Brain microvascular endothelial cell (primary cell): ENCODE measurements around the gene DOCK4.

Source experiments
- DNase-seq: peaks from one replicate; pipeline ENCODE4 v3.0.0-alpha.2; 2020
- H3K27ac ChIP-seq: fragments of 250-450 bp; sonication (Bioruptor Pico); 2 replicates; pipeline ENCODE4 v1.5.1; 2020; ENCODE audit warnings: mild to moderate bottlenecking, moderate library complexity
- H3K27me3 ChIP-seq: fragments of 250-450 bp; sonication (Bioruptor Pico); replicated peaks from 2 replicates; pipeline ENCODE4 v1.5.1; 2020; ENCODE audit warnings: mild to moderate bottlenecking
- H3K36me3 ChIP-seq: fragments of 250-450 bp; sonication (Bioruptor Pico); replicated peaks from 2 replicates; pipeline ENCODE4 v1.5.1; 2020; ENCODE audit warnings: mild to moderate bottlenecking
- H3K4me3 ChIP-seq: 2 replicates; pipeline ENCODE4 v1.5.1; 2011; ENCODE audit warnings: low read depth, mild to moderate bottlenecking, control low read depth, low read length, moderate library complexity
- in situ Hi-C: cut with HindIII; loops from 2 replicates; pipeline ENCODE4 v1.10.0; 2017; ENCODE audit warnings: low sequenced_read_pairs, low pct_ligation_motif_present
- TF ChIP-seq, protein P1 (sequence below): IDR thresholded peaks from 2 replicates; pipeline ENCODE4 v1.5.1; 2011; ENCODE audit warnings: low read depth, mild to moderate bottlenecking, moderate library complexity, low read length, control low read depth, inconsistent platforms; ENCODE audit errors: missing control alignments

The DOCK4 gene

DNA sequence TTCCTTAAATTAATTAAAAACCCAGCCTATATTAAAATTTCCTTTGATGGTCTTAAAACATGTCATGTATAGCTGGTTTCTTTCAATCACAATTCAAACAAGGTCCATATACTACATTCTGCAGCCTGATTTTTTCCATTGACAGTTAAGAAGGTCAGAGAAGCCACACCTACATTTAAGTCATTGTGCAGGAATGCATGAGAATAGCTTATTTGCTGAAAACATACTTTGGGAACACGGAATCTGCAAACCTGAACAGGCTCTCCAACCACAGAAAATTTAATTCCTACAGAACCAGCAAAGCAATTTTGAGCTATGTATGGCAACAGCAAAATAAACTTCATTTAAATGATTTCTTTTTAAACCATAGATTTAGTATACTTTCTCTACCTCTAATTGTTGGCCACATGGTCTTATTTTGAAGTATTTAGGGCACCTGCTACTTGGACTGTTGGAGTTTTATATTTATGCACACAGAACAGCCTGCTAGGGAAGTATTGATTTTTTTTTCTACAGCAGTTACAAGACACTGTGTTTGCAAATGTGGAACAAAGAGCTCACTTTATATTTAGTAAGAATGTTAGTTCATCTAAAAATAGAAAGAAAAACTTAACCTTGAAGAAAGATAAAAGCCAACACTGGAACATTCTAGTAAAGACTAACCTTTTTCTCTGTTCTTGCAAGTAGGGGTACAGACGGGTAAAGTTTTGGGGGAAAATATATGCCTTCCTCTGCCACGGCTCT is 403.0 kb downstream of the DOCK4 start:
- H3K36me3 ChIP-seq, result no peaks in the 10 kb centered on the region

DNA sequence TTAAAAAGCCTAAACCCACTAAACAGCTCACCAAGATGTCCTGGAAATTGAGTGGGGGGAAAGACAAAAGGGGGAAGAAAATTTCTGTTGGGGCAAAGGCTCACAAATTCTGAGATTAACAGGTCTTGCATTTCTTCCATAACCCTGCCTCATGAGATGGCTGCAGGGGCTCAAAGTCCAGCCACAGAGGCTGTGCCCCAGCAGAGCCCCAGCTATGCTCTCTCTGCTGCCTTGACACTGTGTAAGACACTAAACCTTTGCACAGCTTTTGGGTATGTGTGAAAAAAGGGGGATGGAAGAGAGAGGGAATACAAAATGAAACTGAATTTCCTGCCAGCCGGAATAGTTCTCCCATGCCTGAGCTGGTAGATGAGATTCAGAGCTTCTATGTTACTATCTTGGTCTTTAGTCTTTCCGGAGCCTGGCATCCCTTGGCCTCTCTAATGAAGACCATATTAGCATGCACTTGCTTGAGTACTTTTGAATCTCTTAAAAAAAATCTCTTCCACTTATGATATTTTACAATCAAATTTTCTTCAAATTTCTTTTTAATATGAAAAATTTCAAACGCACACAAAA is 403.9 kb downstream of the DOCK4 start:
- Histone ChIP-seq H3K27ac (no peak overlapping the region), H3K36me3 (no peaks in the 10 kb centered on the region), H3K27me3 (no peaks in the 10 kb centered on the region), H3K4me3 (no peak overlapping the region)
- DNase-seq, result no peak
- TF ChIP-seq, protein P1, sequence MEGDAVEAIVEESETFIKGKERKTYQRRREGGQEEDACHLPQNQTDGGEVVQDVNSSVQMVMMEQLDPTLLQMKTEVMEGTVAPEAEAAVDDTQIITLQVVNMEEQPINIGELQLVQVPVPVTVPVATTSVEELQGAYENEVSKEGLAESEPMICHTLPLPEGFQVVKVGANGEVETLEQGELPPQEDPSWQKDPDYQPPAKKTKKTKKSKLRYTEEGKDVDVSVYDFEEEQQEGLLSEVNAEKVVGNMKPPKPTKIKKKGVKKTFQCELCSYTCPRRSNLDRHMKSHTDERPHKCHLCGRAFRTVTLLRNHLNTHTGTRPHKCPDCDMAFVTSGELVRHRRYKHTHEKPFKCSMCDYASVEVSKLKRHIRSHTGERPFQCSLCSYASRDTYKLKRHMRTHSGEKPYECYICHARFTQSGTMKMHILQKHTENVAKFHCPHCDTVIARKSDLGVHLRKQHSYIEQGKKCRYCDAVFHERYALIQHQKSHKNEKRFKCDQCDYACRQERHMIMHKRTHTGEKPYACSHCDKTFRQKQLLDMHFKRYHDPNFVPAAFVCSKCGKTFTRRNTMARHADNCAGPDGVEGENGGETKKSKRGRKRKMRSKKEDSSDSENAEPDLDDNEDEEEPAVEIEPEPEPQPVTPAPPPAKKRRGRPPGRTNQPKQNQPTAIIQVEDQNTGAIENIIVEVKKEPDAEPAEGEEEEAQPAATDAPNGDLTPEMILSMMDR, result no peak
- in situ Hi-C loops, result no loop called here

More for the DNA sequence above, 403.0 kb downstream of the DOCK4 start:
- TF ChIP-seq, protein P1, result no peak
- no peaks in the 10 kb centered on the region for H3K27me3 ChIP-seq
- in situ Hi-C loops, result no loop called here
- DNase-seq, result peak; percentile 24
- H3K27ac ChIP-seq, result peak overlapping the region; percentile 6
- H3K4me3 ChIP-seq, result no peak overlapping the region

DNA sequence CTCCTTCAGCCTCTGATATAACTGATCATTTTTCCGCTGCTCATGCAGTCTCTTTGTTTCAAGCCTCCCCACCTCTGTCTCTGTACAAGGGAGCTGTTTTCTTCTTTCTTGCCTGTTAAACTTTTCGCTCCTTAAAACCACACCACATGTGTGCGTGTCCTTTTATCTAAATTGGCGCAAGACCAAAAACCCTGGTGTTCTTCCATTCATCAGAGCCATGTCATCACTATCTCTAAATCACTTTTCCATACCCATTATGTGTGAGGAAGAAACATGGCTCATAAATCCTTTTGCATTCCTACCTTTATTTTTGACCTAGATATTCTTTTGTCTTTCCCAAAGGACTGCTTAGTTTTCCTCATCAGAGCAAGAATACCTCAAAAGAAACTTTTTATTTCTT is 404.9 kb downstream of the DOCK4 start:
- DNase-seq, result no peak
- in situ Hi-C loops, result no loop called here

DNA sequence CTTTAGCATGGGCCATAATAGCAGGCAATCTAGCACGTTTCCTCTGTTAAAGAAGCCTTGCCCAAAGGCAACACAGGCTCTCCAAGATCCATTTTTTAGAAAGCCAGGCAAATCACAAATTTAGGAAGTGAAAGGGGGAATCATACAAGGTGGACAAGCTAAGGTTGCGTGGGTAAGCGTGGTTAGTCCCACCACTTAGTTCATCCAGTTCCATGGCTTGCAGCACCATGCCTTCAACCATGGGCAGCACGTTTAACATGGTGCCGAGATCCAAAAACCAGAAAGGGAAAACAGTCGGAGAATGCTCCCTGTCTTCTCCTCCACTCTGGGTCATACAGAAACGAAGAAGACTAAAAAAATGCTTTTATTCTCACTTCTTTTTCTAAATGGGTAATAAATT is 409.5 kb downstream of the DOCK4 start:
- H3K4me3 ChIP-seq, result no peak overlapping the region
- DNase-seq, result no peak
- H3K36me3 ChIP-seq, result peaks cover 9% of the 10 kb centered on the region
- TF ChIP-seq, protein P1, result no peak
- in situ Hi-C loops, result no loop called here
- no peak overlapping the region for H3K27ac ChIP-seq
- no peaks in the 10 kb centered on the region for H3K27me3 ChIP-seq

More for the DNA sequence above, 404.9 kb downstream of the DOCK4 start:
- Histone ChIP-seq H3K4me3 (no peak overlapping the region), H3K27me3 (no peaks in the 10 kb centered on the region), H3K27ac (no peak overlapping the region), H3K36me3 (no peaks in the 10 kb centered on the region)
- TF ChIP-seq, protein P1, result no peak

DNA sequence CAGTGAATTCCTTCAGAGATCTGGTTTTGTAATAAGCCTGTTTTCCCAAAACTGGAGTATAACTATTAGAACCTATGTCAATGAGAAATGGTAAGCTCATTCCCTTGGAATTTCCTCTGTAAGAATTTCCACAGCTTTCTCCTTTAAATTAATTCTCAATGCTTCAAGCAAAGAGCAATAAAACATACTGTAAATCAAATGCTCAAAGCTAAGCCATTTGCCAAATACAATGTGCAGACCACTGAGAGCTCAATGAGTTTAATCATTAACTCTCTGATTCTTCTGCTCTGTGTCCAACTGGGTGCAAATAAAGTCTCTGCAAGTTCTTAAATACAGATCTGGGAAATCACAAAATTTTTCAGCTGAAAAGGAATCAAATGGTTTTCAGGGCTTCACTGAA is 416.3 kb downstream of the DOCK4 start:
- TF ChIP-seq, protein P1, result no peak
- DNase-seq, result no peak
- H3K27ac ChIP-seq, result no peak overlapping the region
- H3K4me3 ChIP-seq, result no peak overlapping the region
- H3K27me3 ChIP-seq, result no peaks in the 10 kb centered on the region
- in situ Hi-C loops, result no loop called here
- H3K36me3 ChIP-seq, result no peaks in the 10 kb centered on the region

DNA sequence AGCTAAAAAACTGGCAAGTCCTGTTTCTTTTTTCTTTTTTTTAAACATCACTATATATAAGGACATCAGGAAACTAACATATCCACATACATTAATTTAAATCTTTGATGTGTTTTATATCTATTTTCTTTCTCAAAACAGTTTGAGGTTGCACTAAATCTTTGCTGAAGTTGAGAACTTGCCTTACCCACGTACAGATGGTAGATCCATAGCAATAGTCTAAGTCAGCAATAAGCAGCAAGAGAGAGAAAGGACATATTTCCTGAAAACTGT is 417.2 kb downstream of the DOCK4 start:
- no peaks in the 10 kb centered on the region for H3K27me3 ChIP-seq
- H3K27ac ChIP-seq, result no peak overlapping the region
- in situ Hi-C loops, result no loop called here
- no peak overlapping the region for H3K4me3 ChIP-seq
- no peaks in the 10 kb centered on the region for H3K36me3 ChIP-seq
- DNase-seq, result no peak
- TF ChIP-seq, protein P1, result no peak
